GM19099 (cell line): ENCODE results near the gene SAE1.

Experiments used
- POLR2A ChIP-seq: IDR thresholded peaks from 3 replicates; pipeline ENCODE4 v1.6.1; 2011; ENCODE audit warnings: low read depth; ENCODE audit not compliant: insufficient read length; ENCODE audit errors: extremely low read depth

SAE1 gene

GRCh38 chr19:47228168-47228936 lies 97.7 kb downstream of the SAE1 start:
- peak; percentile 8 for TF ChIP-seq POLR2A

GRCh38 chr19:47228937-47229675 lies 98.5 kb downstream of the SAE1 start:
- TF ChIP-seq POLR2A = no peak

- peak; percentile 11 for TF ChIP-seq POLR2A
These were observed 99.0 kb downstream of the SAE1 start for GRCh38 chr19:47229676-47230053.

DNA sequence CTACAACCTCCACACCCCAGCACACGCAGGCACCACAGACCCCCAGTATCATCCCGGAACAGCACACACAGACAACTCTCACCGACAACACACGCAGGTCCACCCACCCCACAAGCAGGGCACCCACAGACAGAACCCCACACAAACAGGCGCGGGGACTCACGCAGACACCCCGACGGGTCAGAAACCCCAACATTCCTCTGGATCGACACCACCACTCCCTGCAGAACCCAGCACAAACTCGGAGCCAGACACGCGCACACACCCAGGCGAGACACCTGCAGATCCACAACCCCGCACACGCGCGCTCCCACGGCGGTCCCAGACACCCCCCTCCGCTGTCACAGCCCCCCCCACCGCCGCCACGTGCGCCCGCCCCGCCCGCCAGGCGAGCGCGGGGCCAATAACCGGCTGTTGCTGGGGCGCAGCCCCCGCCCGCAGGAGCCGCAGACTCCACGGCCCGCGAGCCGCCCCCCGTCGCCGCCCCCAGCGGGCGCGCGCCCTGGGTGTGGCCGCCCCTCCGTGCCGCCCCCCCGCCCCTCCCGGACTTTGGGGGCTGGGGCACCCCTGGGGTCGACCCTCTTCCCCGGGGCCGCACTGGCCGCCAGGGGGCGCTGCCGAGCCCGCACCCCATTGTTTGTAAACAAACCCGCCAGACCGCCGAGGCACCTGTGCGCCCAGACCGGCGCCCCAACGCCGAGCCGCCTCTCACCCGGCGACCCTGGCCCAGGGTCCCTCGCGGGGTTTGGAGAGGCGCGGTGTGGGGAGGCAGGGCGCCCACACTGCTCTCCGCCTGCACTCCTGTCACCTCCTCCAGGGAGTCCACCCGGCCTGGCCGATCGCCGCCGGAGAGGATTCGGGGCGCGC lies 99.7 kb downstream of the SAE1 start:
- TF ChIP-seq POLR2A = peak; percentile 15

DNA sequence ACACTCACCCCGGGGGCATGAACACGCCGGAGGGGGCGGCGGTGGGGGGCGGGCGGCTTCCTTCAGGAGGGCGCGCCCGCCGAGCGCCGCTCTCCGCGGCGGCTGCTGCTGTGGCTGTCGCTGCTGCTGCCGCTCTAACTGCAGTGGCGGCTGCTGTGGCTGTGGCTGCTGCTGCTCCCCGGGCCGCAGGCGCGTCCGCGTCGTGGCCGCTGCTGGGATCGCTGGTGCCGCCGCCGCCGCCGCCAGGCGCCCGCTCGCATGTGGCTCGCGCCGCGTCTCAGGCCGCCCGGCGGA lies 100.2 kb downstream of the SAE1 start, which contains the start of gene BBC3:
TSS of gene BBC3 (minus strand) at position 279 of the 294 bp plus-strand sequence. CDS start 2,768 bp downstream, outside the sequence.
- no peak for TF ChIP-seq POLR2A

- TF ChIP-seq POLR2A = peak; percentile 73
These were observed 100.8 kb downstream of the SAE1 start for GRCh38 chr19:47231215-47232054.

- TF ChIP-seq POLR2A = no peak
These were observed 102.0 kb downstream of the SAE1 start for GRCh38 chr19:47232422-47233211.

DNA sequence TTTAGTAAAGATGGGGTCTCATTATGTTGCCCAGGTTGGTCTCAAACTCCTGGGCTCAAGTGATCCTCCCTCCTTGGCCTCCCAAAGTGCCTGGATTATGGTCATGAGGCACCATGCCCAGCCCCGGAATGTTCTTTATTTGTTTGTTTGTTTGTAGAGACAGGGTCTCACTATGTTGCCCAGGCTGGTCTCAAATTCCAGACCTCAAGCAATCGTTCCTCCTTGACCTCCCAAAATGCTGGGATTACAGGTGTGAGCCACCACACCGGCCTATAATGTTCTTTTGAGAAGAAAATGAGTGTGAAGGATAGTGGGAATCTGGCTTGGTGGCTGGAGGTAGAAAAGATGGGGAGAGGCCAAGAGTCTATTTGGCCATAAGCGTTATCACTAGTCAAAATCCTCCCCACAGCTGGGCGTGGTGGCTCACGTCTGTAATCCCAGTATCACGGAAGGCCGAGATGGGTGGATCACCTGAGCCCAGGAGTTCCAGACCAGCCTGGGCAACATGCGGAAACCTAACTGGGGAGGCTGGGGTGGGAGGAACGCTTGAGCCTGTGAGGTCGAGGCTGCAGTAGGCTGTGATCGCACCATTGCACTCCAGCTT lies 105.5 kb downstream of the SAE1 start:
- TF ChIP-seq POLR2A = no peak

DNA sequence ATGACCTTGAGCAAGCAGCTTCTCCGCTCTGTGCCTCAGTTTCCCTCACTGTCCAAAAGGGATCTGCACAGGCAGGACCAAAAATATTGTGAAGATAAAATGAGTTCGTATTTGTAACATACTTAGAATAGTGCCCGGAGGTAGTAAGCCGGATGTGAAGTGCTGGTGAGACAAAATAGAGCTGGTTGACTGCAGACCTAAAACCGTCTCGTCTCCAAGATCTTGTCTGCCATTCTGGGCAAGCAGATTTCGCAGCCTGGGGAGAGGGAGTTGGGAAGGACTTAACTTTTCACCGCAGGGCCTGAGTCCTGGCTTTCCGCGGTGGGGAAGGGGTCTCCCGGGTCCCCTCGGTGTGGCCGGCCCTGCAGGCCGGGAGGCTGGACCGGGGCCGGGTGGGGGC lies 108.5 kb downstream of the SAE1 start:
- TF ChIP-seq POLR2A = no peak

GRCh38 chr19:47239610-47240296 lies 109.1 kb downstream of the SAE1 start:
- no peak for TF ChIP-seq POLR2A

GRCh38 chr19:47240556-47240955 lies 109.9 kb downstream of the SAE1 start:
- no peak for TF ChIP-seq POLR2A

GRCh38 chr19:47240996-47241918 lies 110.6 kb downstream of the SAE1 start:
- TF ChIP-seq POLR2A = no peak
